SK-N-SH (cell line): Measurements from ENCODE around the gene USP12.

Source experiments
- CHD2 ChIP-seq: fragments of 150-350 bp; IDR thresholded peaks from 2 replicates; pipeline ENCODE4 v1.6.1; 2018; ENCODE audit warnings: low read length; ENCODE audit not compliant: partially characterized antibody
- CTCF ChIP-seq: fragments of 200-600 bp; sonication (generic); IDR thresholded peaks from 2 replicates; pipeline ENCODE4 v1.6.1; 2017; ENCODE audit warnings: antibody characterized with exemption, mild to moderate bottlenecking, moderate library complexity
- EP300 ChIP-seq, 2 experiments: IDR thresholded peaks; 2 replicates each; pipeline versions ENCODE4 v1.4.0 to v1.6.1; 2012; ENCODE audit warnings: borderline replicate concordance in 1 of 2, low read depth in 1 of 2, low read length in 1 of 2
- FOXJ3 ChIP-seq: sonication (generic); formaldehyde crosslinking; IDR thresholded peaks from 2 replicates; pipeline ENCODE4 v1.5.1; 2020; ENCODE audit warnings: mild to moderate bottlenecking, missing genetic modification reagents
- MXI1 ChIP-seq: IDR thresholded peaks from 2 replicates; pipeline ENCODE4 v1.6.1; 2012; ENCODE audit warnings: mild to moderate bottlenecking, low read depth, low read length, improper control_type of control experiment
- NRF1 ChIP-seq: IDR thresholded peaks from 2 replicates; pipeline ENCODE4 v1.6.1; 2012; ENCODE audit warnings: low read depth, mild to moderate bottlenecking, low read length
- RFX5 ChIP-seq: IDR thresholded peaks from 2 replicates; pipeline ENCODE4 v1.6.1; 2012; ENCODE audit warnings: mild to moderate bottlenecking, improper control_type of control experiment, low read length
- TAF1 ChIP-seq: IDR thresholded peaks from 2 replicates; pipeline ENCODE4 v1.6.1; 2012; ENCODE audit warnings: low read depth, mild to moderate bottlenecking, low read length, moderate library complexity, borderline replicate concordance

- TF ChIP-seq CTCF (no peak), EP300 (IDR thresholded peaks at IDR 0.05; ENCODE audit: borderline replicate concordance in 1 of 2, low read depth in 1 of 2, low read length in 1 of 2) (no peak), TAF1 (no peak), MXI1 (no peak), NRF1 (no peak), FOXJ3 (CRISPR knock-in tag) (no peak), CHD2 (no peak), RFX5 (no peak)
Observed at GRCh38 chr13:27052551-27053208, 118.9 kb downstream of the USP12 start.
